Measurements from ENCODE around the gene CHST11.
A peak's percentile ranks its signal among the peaks of the same experiment; 100 is the strongest.

Gene CHST11

GRCh38 chr12:104456417-104456949 lies at the start of gene CHST11:
TSS of gene CHST11 (plus strand) at chr12:104456948.
- Mint-ChIP-seq H3K27ac (peak within 1 kb of the TSS; percentile 93), H3K4me3 (peak within 1 kb of the TSS; percentile 85), H3K36me3 (peaks cover 28% of the 10 kb centered on the region), H3K4me1 (peaks cover 28% of the 10 kb centered on the region), H3K9me3 (no peaks in the 10 kb centered on the region)
- DNase-seq (ENCODE audit: low spot score in 2 of 2): peak; percentile 58 to 89
- peak; percentile 81 for ATAC-seq

DNA sequence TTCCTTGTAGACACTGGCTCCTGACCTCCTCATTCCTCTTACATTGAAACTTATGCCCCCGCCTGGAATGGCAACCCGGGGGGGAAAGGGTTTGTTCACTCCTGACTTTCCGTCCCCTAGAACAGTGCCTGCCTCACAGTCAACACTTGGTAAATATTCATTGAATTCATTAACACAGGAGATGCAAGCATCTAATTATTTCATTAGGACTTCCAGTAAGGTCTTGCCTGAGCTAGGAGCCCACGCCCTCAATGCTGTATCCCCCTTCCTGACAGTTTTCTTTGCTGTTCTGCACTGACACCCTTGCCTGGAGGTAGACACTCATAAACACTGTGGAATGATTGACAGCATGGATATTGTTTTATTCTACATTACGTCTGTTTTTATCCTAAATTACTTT lies 49.3 kb upstream of the CHST11 start:
- Mint-ChIP-seq H3K27ac (no peak overlapping the region), H3K9me3 (no peaks in the 10 kb centered on the region), H3K4me1 (peaks cover 16% of the 10 kb centered on the region), H3K4me3 (no peak overlapping the region), H3K36me3 (no peaks in the 10 kb centered on the region)
- ATAC-seq (no peak), DNase-seq (ENCODE audit: low spot score in 2 of 2) (no peak)

DNA sequence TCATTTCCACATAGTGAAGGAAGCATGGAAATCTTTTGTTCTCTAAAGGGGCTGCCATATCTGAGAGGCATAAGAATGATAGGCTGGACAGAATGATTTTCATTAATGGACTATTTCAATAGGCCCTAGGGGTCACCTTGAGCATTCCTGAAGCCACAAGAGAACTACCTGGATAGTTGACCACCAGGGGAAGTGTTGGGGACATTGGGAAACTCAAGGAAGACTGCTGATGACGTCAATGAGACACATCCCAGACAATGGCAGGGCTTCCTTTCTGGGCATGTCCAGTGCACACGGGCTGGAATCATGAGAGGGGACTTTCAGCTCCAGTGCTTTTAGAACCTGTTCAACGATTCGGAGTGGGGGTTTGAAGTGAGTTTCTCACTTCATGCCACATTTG lies 48.8 kb upstream of the CHST11 start:
- H3K36me3 Mint-ChIP-seq: no peaks in the 10 kb centered on the region
- H3K4me1 Mint-ChIP-seq: peaks cover 16% of the 10 kb centered on the region
- H3K27ac Mint-ChIP-seq: no peak overlapping the region
- no peak for ATAC-seq
- DNase-seq (ENCODE audit: low spot score in 2 of 2): no peak
- no peaks in the 10 kb centered on the region for H3K9me3 Mint-ChIP-seq
- H3K4me3 Mint-ChIP-seq: no peak overlapping the region

DNA sequence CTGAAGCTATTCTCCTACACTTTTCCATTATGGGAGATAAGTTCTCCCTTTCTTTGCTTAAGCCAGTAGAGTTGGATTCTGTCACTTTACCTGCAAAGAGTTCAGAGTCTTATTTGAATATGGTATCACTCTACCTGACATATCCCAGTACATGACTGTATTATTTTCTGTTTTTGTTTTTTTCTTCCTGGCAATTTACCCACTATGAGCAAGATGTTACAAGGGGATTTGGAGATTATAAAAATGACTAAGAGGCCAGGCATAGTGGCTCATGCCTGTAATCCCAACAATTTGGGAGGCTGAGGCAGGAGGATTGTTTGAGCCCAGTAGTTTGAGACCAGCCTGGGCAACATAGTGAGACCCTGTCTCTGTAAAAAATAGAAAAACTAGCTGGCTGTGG lies 46.4 kb upstream of the CHST11 start:
- ATAC-seq: no peak
- Mint-ChIP-seq H3K4me1 (peaks cover 13% of the 10 kb centered on the region), H3K27ac (no peak overlapping the region), H3K4me3 (no peak overlapping the region), H3K36me3 (no peaks in the 10 kb centered on the region), H3K9me3 (no peaks in the 10 kb centered on the region)
- no peak for DNase-seq (ENCODE audit: low spot score in 2 of 2)

- no peak overlapping the region for H3K27ac Mint-ChIP-seq
- H3K36me3 Mint-ChIP-seq: no peaks in the 10 kb centered on the region
- peaks cover 13% of the 10 kb centered on the region for H3K4me1 Mint-ChIP-seq
- ATAC-seq (no peak), DNase-seq (ENCODE audit: low spot score in 2 of 2) (no peak)
- H3K9me3 Mint-ChIP-seq: no peaks in the 10 kb centered on the region
- H3K4me3 Mint-ChIP-seq: no peak overlapping the region
Measured at GRCh38 chr12:104410786-104411185, 46.0 kb upstream of the CHST11 start.

- peak; percentile 19 for ATAC-seq
- no peaks in the 10 kb centered on the region for H3K36me3 Mint-ChIP-seq
- no peaks in the 10 kb centered on the region for H3K9me3 Mint-ChIP-seq
- peaks cover 13% of the 10 kb centered on the region for H3K4me1 Mint-ChIP-seq
- no peak overlapping the region for H3K4me3 Mint-ChIP-seq
- no peak for DNase-seq (ENCODE audit: low spot score in 2 of 2)
- H3K27ac Mint-ChIP-seq: no peak overlapping the region
Measured at GRCh38 chr12:104411826-104412641, 44.7 kb upstream of the CHST11 start.

GRCh38 chr12:104412681-104413080 lies 44.1 kb upstream of the CHST11 start:
- no peak for DNase-seq (ENCODE audit: low spot score in 2 of 2)
- no peak for ATAC-seq
- no peaks in the 10 kb centered on the region for H3K36me3 Mint-ChIP-seq
- H3K9me3 Mint-ChIP-seq: no peaks in the 10 kb centered on the region
- no peak overlapping the region for H3K4me3 Mint-ChIP-seq
- H3K27ac Mint-ChIP-seq: no peak overlapping the region
- peaks cover 13% of the 10 kb centered on the region for H3K4me1 Mint-ChIP-seq

GRCh38 chr12:104413330-104413729 lies 43.4 kb upstream of the CHST11 start:
- Mint-ChIP-seq H3K4me1 (peaks cover 13% of the 10 kb centered on the region), H3K36me3 (no peaks in the 10 kb centered on the region), H3K27ac (no peak overlapping the region), H3K9me3 (no peaks in the 10 kb centered on the region), H3K4me3 (no peak overlapping the region)
- ATAC-seq: no peak
- no peak for DNase-seq (ENCODE audit: low spot score in 2 of 2)

- Mint-ChIP-seq H3K27ac (no peak overlapping the region), H3K4me3 (no peak overlapping the region), H3K9me3 (no peaks in the 10 kb centered on the region), H3K36me3 (no peaks in the 10 kb centered on the region), H3K4me1 (peaks cover 13% of the 10 kb centered on the region)
- DNase-seq (ENCODE audit: low spot score in 2 of 2) (no peak), ATAC-seq (no peak)
Measured at GRCh38 chr12:104414581-104415341, 42.0 kb upstream of the CHST11 start.

- H3K4me1 Mint-ChIP-seq: peaks cover 13% of the 10 kb centered on the region
- ATAC-seq: no peak
- no peak overlapping the region for H3K4me3 Mint-ChIP-seq
- H3K36me3 Mint-ChIP-seq: no peaks in the 10 kb centered on the region
- no peak overlapping the region for H3K27ac Mint-ChIP-seq
- DNase-seq (ENCODE audit: low spot score in 2 of 2): no peak
- no peaks in the 10 kb centered on the region for H3K9me3 Mint-ChIP-seq
Measured at GRCh38 chr12:104415342-104415980, 41.3 kb upstream of the CHST11 start.

DNA sequence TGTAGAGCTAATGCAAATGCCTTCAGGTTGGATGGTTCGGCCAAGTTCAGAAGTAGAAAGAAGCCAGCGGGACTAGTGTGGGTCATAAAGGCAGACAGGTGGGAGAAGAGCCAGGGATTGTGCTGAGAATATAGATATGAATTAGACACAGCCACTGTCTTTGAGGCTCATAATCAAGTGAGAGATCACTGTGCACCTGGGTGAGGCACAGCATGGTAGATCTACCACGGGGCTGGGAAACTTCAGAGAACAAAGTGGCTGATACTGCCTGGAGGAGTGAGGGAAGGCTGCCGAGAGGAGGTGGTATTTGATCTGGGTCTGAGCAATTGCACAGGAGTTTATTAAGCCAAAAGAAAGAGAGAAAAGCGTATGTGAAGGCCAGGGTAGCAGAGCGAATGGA lies 40.6 kb upstream of the CHST11 start:
- DNase-seq (ENCODE audit: low spot score in 2 of 2): no peak
- H3K27ac Mint-ChIP-seq: no peak overlapping the region
- ATAC-seq: no peak
- no peaks in the 10 kb centered on the region for H3K36me3 Mint-ChIP-seq
- no peaks in the 10 kb centered on the region for H3K9me3 Mint-ChIP-seq
- H3K4me3 Mint-ChIP-seq: no peak overlapping the region
- peaks cover 16% of the 10 kb centered on the region for H3K4me1 Mint-ChIP-seq

DNA sequence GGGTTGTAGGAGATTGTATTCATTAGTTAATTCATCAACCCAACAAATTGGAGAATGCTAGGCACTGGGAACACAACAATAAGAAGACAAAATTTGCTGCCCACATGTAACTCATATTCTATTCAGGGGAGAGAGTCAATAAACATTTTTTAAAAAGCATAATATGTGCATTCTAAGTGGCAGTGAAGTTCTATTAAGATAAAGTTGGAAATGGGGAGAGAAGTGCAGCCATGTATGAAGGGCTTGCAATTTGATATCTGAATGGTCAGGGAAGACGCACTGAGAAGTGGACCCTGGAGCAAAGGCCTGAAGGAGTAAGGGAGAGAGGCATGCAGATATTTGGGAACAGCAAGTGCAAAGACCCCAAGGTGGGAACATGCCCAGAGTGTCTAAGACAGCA lies 40.2 kb upstream of the CHST11 start:
- DNase-seq (ENCODE audit: low spot score in 2 of 2) (no peak), ATAC-seq (no peak)
- H3K36me3 Mint-ChIP-seq: no peaks in the 10 kb centered on the region
- no peaks in the 10 kb centered on the region for H3K9me3 Mint-ChIP-seq
- peaks cover 19% of the 10 kb centered on the region for H3K4me1 Mint-ChIP-seq
- no peak overlapping the region for H3K27ac Mint-ChIP-seq
- H3K4me3 Mint-ChIP-seq: no peak overlapping the region

DNA sequence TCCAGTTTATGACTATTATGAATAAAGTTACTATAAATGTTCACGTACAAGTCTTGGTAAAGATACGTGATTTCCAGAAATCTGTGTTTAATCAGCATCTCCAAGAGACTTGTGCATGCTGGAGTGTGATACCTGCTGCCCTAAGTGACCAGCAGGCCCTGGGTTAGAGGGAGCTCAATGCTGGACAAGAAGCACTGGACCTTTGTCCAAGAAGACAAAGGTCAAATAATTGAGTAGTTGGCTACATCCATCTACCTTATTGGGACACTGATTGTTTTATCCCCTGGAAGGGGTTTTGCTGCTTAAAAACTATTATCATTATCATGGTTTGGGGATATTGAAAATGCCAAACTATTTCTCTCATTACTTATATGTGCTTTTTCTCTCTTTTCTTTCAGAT lies 37.0 kb upstream of the CHST11 start:
- no peak overlapping the region for H3K4me3 Mint-ChIP-seq

GRCh38 chr12:104420868-104421267 lies 35.9 kb upstream of the CHST11 start:
- Mint-ChIP-seq H3K4me3 (no peak overlapping the region), H3K4me1 (peaks cover 6% of the 10 kb centered on the region), H3K9me3 (no peaks in the 10 kb centered on the region), H3K36me3 (no peaks in the 10 kb centered on the region), H3K27ac (no peak overlapping the region)
- ATAC-seq (peak; percentile 92), DNase-seq (ENCODE audit: low spot score in 2 of 2) (no peak)

More for the DNA sequence above, 37.0 kb upstream of the CHST11 start:
- no peak for ATAC-seq
- Mint-ChIP-seq H3K4me1 (peaks cover 6% of the 10 kb centered on the region), H3K27ac (no peak overlapping the region), H3K36me3 (no peaks in the 10 kb centered on the region), H3K9me3 (no peaks in the 10 kb centered on the region)
- DNase-seq (ENCODE audit: low spot score in 2 of 2): no peak

DNA sequence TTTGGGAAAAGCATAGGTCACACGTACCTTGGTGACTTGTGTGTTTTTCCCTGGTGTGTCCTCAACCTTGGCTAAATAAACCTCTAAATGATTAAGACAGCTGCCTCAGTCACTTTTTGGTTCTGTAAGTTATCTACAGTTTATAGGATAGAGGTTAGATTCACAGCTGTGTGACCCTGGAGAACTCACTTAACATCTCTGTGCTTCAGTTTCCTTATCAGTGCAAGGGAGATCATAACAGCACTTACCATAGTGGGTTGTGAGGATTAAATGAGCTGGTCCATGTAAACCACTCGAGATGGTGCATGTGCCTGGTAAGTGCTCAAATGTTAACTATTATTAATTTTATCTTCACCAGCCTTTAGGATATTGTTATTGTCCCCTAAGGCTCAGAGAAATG lies 35.4 kb upstream of the CHST11 start:
- peaks cover 11% of the 10 kb centered on the region for H3K4me1 Mint-ChIP-seq
- H3K36me3 Mint-ChIP-seq: no peaks in the 10 kb centered on the region
- ATAC-seq: no peak
- no peaks in the 10 kb centered on the region for H3K9me3 Mint-ChIP-seq
- no peak for DNase-seq (ENCODE audit: low spot score in 2 of 2)
- H3K4me3 Mint-ChIP-seq: no peak overlapping the region
- no peak overlapping the region for H3K27ac Mint-ChIP-seq
